Measurements from ENCODE around the gene SLC8A2.
A peak's percentile ranks its signal among the peaks of the same experiment; 100 is the strongest.
"Not testable (repeated sequence)": the region's sequence is repeated elsewhere in the genome, so short reads cannot be mapped to it uniquely, and the experiment has no call there.

Gene SLC8A2

GRCh38 chr19:47411696-47412095 is 60.0 kb downstream of the SLC8A2 start:
- DNase-seq (ENCODE audit: low read depth, low spot score): not testable (repeated sequence)

GRCh38 chr19:47411101-47411500 is 60.6 kb downstream of the SLC8A2 start:
- DNase-seq (ENCODE audit: low read depth, low spot score): no peak

- DNase-seq (ENCODE audit: low read depth, low spot score): no peak
Measured at GRCh38 chr19:47408156-47408938, 63.3 kb downstream of the SLC8A2 start.

GRCh38 chr19:47407417-47407774 is 64.3 kb downstream of the SLC8A2 start:
- no peak for DNase-seq (ENCODE audit: low read depth, low spot score)

- DNase-seq (ENCODE audit: low read depth, low spot score): no peak
Measured at GRCh38 chr19:47406711-47407416, 64.8 kb downstream of the SLC8A2 start.

- no peak for DNase-seq (ENCODE audit: low read depth, low spot score)
Measured at GRCh38 chr19:47405854-47406417, 65.8 kb downstream of the SLC8A2 start.

GRCh38 chr19:47405197-47405550 is 66.5 kb downstream of the SLC8A2 start:
- no peak for DNase-seq (ENCODE audit: low read depth, low spot score)

GRCh38 chr19:47404334-47405196 is 67.1 kb downstream of the SLC8A2 start:
- DNase-seq (ENCODE audit: low read depth, low spot score): no peak

GRCh38 chr19:47402504-47402903 is 69.2 kb downstream of the SLC8A2 start:
- no peak for DNase-seq (ENCODE audit: low read depth, low spot score)

- DNase-seq (ENCODE audit: low read depth, low spot score): no peak
Measured at GRCh38 chr19:47398707-47399597, 72.7 kb downstream of the SLC8A2 start.

- peak; percentile 51 for DNase-seq (ENCODE audit: low read depth, low spot score)
Measured at GRCh38 chr19:47391510-47392223, 80.0 kb downstream of the SLC8A2 start.

- no peak for DNase-seq (ENCODE audit: low read depth, low spot score)
Measured at GRCh38 chr19:47390533-47391488, 80.9 kb downstream of the SLC8A2 start.

GRCh38 chr19:47389150-47389556 is 82.5 kb downstream of the SLC8A2 start:
- no peak for DNase-seq (ENCODE audit: low read depth, low spot score)

- not testable (repeated sequence) for DNase-seq (ENCODE audit: low read depth, low spot score)
Measured at GRCh38 chr19:47388721-47389120, 83.0 kb downstream of the SLC8A2 start.

GRCh38 chr19:47387623-47388022 is 84.1 kb downstream of the SLC8A2 start:
- DNase-seq (ENCODE audit: low read depth, low spot score): not testable (repeated sequence)

GRCh38 chr19:47386582-47386981 is 85.1 kb downstream of the SLC8A2 start:
- DNase-seq (ENCODE audit: low read depth, low spot score): not testable (repeated sequence)

- not testable (repeated sequence) for DNase-seq (ENCODE audit: low read depth, low spot score)
Measured at GRCh38 chr19:47384533-47384932, 87.2 kb downstream of the SLC8A2 start.

GRCh38 chr19:47383890-47384289 is 87.8 kb downstream of the SLC8A2 start:
- DNase-seq (ENCODE audit: low read depth, low spot score): not testable (repeated sequence)
